Activated T-cell treated with anti-CD3 and anti-CD28 coated beads, Interleukin-2, amount 50 U/mL, for 72 hours (primary cell): ENCODE results near the gene CNTFR. TPM values are rescaled to one million over a fixed set of nuclear protein-coding genes. Genes with fewer than 3 reads are reported as not detected.

Source experiments
- ATAC-seq, 2 donors: fragments of 150-1000 bp; cut with Tn5 transposase; replicated peaks in 1 of 2; 2 replicates each; pipeline ENCODE4 v1.10.0; 2021; ENCODE audit warnings: moderate library complexity in 2 of 2, mild to moderate bottlenecking in 1 of 2
- DNase-seq, 2 donors: peaks; one replicate each; pipeline ENCODE4 v3.0.0; 2021 to 2022; ENCODE audit warnings: mixed read lengths in 1 of 2
- H3K27ac Mint-ChIP-seq: one replicate; pipeline ENCODE4 v1.8.0; 2022; ENCODE audit warnings: mild to moderate bottlenecking, moderate library complexity, mixed read lengths
- H3K27me3 Mint-ChIP-seq: one replicate; pipeline ENCODE4 v1.8.0; 2022; ENCODE audit warnings: low read depth, mixed read lengths
- H3K36me3 Mint-ChIP-seq, 2 donors: one replicate each; pipeline ENCODE4 v1.8.0; 2022; ENCODE audit warnings: mixed read lengths in 2 of 2, mild to moderate bottlenecking in 1 of 2; ENCODE audit not compliant: insufficient read depth in 2 of 2
- H3K4me1 Mint-ChIP-seq: one replicate; pipeline ENCODE4 v1.8.0; 2022; ENCODE audit warnings: low read depth, mixed read lengths
- H3K4me3 Mint-ChIP-seq, 2 donors: one replicate each; pipeline ENCODE4 v1.8.0; 2022; ENCODE audit warnings: mild to moderate bottlenecking in 2 of 2, mixed read lengths in 2 of 2, moderate library complexity in 2 of 2
- H3K9me3 Mint-ChIP-seq, 2 donors: one replicate each; pipeline ENCODE4 v1.8.0; 2022; ENCODE audit warnings: mixed read lengths in 2 of 2
- total RNA-seq, 2 donors: library from RNA; stranded (reverse); gene quantifications; one replicate each; pipeline ENCODE4 v1.2.3, GENCODE V29; 2022

CNTFR gene
- total RNA-seq, 2 donors from 2014 or later = not detected

DNA sequence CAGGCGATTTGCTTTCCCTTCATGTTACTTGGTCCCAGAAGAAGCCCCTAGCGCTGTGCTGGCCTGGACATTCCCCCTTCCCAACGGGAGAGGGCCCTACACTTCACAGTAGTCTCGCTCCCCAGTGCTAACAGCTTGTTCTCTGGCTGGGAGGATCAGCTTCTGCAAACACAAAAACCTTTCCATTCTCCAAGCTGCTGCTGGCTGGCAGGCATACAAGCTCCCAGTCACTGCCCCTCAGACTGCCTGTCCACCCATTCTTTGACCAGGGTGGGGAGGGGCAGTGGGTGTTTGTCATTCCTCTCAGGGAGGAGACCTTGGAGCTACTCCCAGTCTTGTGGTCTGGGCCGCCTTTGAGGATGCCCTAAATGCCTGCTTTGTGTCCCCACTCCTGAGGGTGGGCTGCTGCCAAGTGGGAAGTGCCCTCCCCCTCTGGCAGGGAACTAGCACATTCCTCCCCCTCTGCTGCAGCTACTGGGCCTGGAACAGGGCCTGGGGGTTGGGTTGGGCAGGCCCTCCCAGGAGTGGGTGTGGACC lies 87.6 kb downstream of the CNTFR start:
- Mint-ChIP-seq H3K27ac (no peak overlapping the region), H3K36me3 (no peaks in the 10 kb centered on the region), H3K4me3 (no peak overlapping the region), H3K27me3 (peaks cover 14% of the 10 kb centered on the region), H3K9me3 (no peaks in the 10 kb centered on the region), H3K4me1 (peaks cover 15% of the 10 kb centered on the region)
- DNase-seq (no peak), ATAC-seq (no peak)

Other genes starting within 250 kb of the CNTFR start
- 1 to 10 TPM; 1.7 TPM for gene MYORG, start 212.8 kb downstream of the CNTFR start, total RNA-seq
- gene FAM219A, start 131.2 kb downstream of the CNTFR start, total RNA-seq = 10 to 100 TPM; 15.2 to 18.1 TPM
- under 1 TPM in 1 of 2 donors, not detected in 1; 0.23 TPM for gene DNAI1, start 130.9 kb downstream of the CNTFR start, total RNA-seq
- gene ENHO, start 66.7 kb downstream of the CNTFR start, total RNA-seq = under 1 TPM in 1 of 2 donors, not detected in 1; 0.23 TPM
- gene RPP25L, start 22.4 kb upstream of the CNTFR start, total RNA-seq = 10 to 100 TPM; 25.0 to 31.8 TPM
- 10 to 100 TPM; 75.6 to 79.2 TPM for gene DCTN3, start 30.8 kb upstream of the CNTFR start, total RNA-seq
- under 1 TPM; 0.16 to 0.29 TPM for gene ARID3C, start 39.3 kb upstream of the CNTFR start, total RNA-seq
- gene SIGMAR1, start 48.1 kb upstream of the CNTFR start, total RNA-seq = 10 to 100 TPM; 44.2 to 61.0 TPM
- gene GALT, start 57.0 kb upstream of the CNTFR start, total RNA-seq = 10 to 100 TPM; 61.6 to 67.2 TPM
- gene IL11RA, start 62.5 kb upstream of the CNTFR start, total RNA-seq = 10 to 100 TPM; 55.2 to 55.8 TPM
- gene CCL27, start 72.9 kb upstream of the CNTFR start, total RNA-seq = 1 to 10 TPM; 1.4 to 3.7 TPM
- not detected for gene CCL19, start 101.6 kb upstream of the CNTFR start, total RNA-seq
- not detected for gene CCL21, start 120.4 kb upstream of the CNTFR start, total RNA-seq